ENCODE data around the gene MASP2. TPM values are rescaled to one million over a fixed set of nuclear protein-coding genes. Genes with fewer than 3 reads are reported as not detected.
"Not testable (repeated sequence)": the region's sequence is repeated elsewhere in the genome, so short reads cannot be mapped to it uniquely, and the experiment has no call there.

MASP2 gene
- total RNA-seq = under 1 TPM; 0.18 to 0.30 TPM
- 0.08 to 0.46 reads per million in 2 donors for total RNA-seq

- peak in 1 of 3 donors; percentile 6 for DNase-seq
Measured at GRCh38 chr1:11046625-11047365, at the start of gene MASP2. TSS of gene MASP2 (minus strand) at chr1:11047239. CDS start at chr1:11047207, 32 bp downstream.

GRCh38 chr1:11083784-11084183 lies 36.7 kb upstream of the MASP2 start:
- ATAC-seq = not testable (repeated sequence)

More at GRCh38 chr1:11046625-11047365, at the start of gene MASP2:
- H3K36me3 Mint-ChIP-seq (ENCODE audit: low read depth) = no peaks in the 10 kb centered on the region
- H3K4me1 Mint-ChIP-seq = peaks cover 2% of the 10 kb centered on the region
- no peak for ATAC-seq
- H3K27me3 Mint-ChIP-seq = no peaks in the 10 kb centered on the region
- no peaks in the 10 kb centered on the region for H3K9me3 ChIP-seq (ENCODE audit: control insufficient read depth, low read length, poor library complexity, severe bottlenecking)
- no peak within 1 kb of the TSS for H3K27ac Mint-ChIP-seq
- H3K4me3 Mint-ChIP-seq = no peak within 1 kb of the TSS

DNA sequence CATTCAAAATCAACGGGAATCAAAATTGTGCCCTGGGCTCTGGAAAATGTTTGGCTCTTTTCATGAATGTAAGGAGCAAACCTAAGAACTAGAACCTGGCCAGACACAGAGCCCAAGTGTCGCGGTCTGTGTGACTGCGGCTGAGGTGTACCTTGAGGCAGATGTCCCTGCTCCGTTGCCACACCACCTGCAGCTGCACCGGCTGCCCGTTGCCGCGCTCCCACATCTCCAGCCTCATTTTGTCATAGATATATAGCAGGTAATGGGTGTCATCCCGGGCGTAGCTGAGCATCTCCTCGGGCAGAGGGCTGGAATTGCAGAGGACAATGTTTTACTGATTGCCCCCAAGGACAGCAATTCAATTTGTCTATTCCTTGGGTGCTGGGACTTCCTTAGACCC lies 33.9 kb upstream of the MASP2 start:
- H3K9me3 ChIP-seq (ENCODE audit: control insufficient read depth, low read length, poor library complexity, severe bottlenecking) = no peaks in the 10 kb centered on the region
- no peak overlapping the region for H3K27ac Mint-ChIP-seq
- H3K4me1 Mint-ChIP-seq = no peaks in the 10 kb centered on the region
- ATAC-seq (no peak), DNase-seq (no peak)
- H3K4me3 Mint-ChIP-seq = no peak overlapping the region
- no peaks in the 10 kb centered on the region for H3K27me3 Mint-ChIP-seq
- peaks cover 4% of the 10 kb centered on the region for H3K36me3 Mint-ChIP-seq (ENCODE audit: low read depth)

More at GRCh38 chr1:11083784-11084183, 36.7 kb upstream of the MASP2 start:
- H3K36me3 Mint-ChIP-seq (ENCODE audit: low read depth); DNase-seq; H3K9me3 ChIP-seq (ENCODE audit: control insufficient read depth, low read length, poor library complexity, severe bottlenecking); H3K4me1 Mint-ChIP-seq; H3K27me3 Mint-ChIP-seq; H3K27ac Mint-ChIP-seq; H3K4me3 Mint-ChIP-seq: not testable (repeated sequence)

GRCh38 chr1:11078631-11079030 lies 31.6 kb upstream of the MASP2 start:
- peaks cover 4% of the 10 kb centered on the region for H3K36me3 Mint-ChIP-seq (ENCODE audit: low read depth)

DNA sequence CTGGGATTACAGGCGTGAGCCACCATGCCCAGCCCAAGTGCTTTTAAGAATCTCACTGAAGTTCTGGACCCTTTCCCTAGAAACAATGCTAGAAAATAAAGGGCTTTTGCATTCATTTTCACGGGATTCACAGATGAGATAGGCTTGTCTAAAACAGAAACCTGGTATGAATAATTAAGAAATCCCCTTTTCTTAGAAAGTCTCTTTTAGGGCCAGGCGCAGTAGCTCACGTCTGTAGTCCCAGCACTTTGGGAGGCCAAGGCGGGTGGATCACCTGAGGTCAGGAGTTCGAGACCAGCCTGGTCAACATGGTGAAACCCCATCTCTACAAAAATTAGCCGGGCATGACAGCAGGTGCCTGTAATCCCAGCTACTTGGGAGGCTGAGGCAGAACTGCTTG lies 26.4 kb upstream of the MASP2 start:
- not testable (repeated sequence) for H3K27ac Mint-ChIP-seq; H3K4me1 Mint-ChIP-seq; DNase-seq; H3K9me3 ChIP-seq (ENCODE audit: control insufficient read depth, low read length, poor library complexity, severe bottlenecking); H3K4me3 Mint-ChIP-seq; ATAC-seq; H3K27me3 Mint-ChIP-seq; H3K36me3 Mint-ChIP-seq (ENCODE audit: low read depth)

More at GRCh38 chr1:11078631-11079030, 31.6 kb upstream of the MASP2 start:
- Mint-ChIP-seq H3K4me1 (no peaks in the 10 kb centered on the region), H3K4me3 (no peak overlapping the region), H3K27me3 (no peaks in the 10 kb centered on the region), H3K27ac (no peak overlapping the region)
- DNase-seq = no peak
- ATAC-seq = no peak
- no peaks in the 10 kb centered on the region for H3K9me3 ChIP-seq (ENCODE audit: control insufficient read depth, low read length, poor library complexity, severe bottlenecking)

DNA sequence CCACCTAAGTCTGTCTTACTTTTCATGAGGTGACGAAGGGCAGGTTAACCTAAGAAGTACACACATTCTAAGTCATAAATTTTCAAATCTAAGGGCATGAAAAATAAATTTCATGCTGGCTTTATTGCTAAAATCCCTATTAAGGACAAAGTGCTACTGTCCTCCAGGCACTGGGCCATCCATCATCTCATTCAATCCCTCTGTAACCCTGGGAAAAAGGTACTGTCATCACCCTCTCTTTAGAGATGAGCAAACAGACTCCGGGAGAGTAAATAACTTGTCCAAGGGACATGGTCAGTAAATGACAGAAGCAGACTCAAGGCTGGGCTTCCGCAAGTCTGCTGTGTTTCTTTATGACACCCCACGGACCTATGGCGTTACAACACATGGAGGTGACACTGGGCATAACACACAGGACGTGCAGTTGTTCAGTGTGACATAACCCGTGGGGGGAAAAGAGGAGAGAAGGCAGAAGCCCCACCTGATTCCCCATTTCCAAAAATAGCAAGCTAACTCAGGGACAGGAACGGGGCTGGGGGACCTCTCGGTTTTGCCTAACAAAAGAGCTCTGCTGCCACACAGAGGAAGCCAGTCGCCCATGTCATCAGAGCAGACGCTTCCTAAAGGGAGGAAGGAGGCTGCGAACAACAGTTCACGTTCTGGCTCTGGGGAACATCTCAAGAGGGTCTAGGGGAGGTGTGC lies 25.3 kb upstream of the MASP2 start:
- peaks cover 5% of the 10 kb centered on the region for H3K4me1 Mint-ChIP-seq
- peaks cover 10% of the 10 kb centered on the region for H3K36me3 Mint-ChIP-seq (ENCODE audit: low read depth)
- H3K9me3 ChIP-seq (ENCODE audit: control insufficient read depth, low read length, poor library complexity, severe bottlenecking) = no peaks in the 10 kb centered on the region
- ATAC-seq (no peak), DNase-seq (no peak)
- H3K4me3 Mint-ChIP-seq = no peak overlapping the region
- H3K27ac Mint-ChIP-seq = peak overlapping the region; percentile 91
- H3K27me3 Mint-ChIP-seq = no peaks in the 10 kb centered on the region

GRCh38 chr1:11071463-11072215 lies 24.6 kb upstream of the MASP2 start:
- Mint-ChIP-seq H3K36me3 (ENCODE audit: low read depth) (peaks cover 10% of the 10 kb centered on the region), H3K4me3 (no peak overlapping the region), H3K27me3 (no peaks in the 10 kb centered on the region), H3K4me1 (peaks cover 5% of the 10 kb centered on the region), H3K27ac (peak overlapping the region; percentile 91)
- H3K9me3 ChIP-seq (ENCODE audit: control insufficient read depth, low read length, poor library complexity, severe bottlenecking) = no peaks in the 10 kb centered on the region
- no peak for ATAC-seq
- no peak for DNase-seq

GRCh38 chr1:11070876-11071275 lies 23.8 kb upstream of the MASP2 start:
- Mint-ChIP-seq H3K27ac (peak overlapping the region; percentile 91), H3K4me3 (no peak overlapping the region), H3K27me3 (no peaks in the 10 kb centered on the region), H3K4me1 (peaks cover 5% of the 10 kb centered on the region), H3K36me3 (ENCODE audit: low read depth) (peaks cover 10% of the 10 kb centered on the region)
- DNase-seq (no peak), ATAC-seq (no peak)
- no peaks in the 10 kb centered on the region for H3K9me3 ChIP-seq (ENCODE audit: control insufficient read depth, low read length, poor library complexity, severe bottlenecking)

GRCh38 chr1:11068600-11069473 lies 21.8 kb upstream of the MASP2 start:
- Mint-ChIP-seq H3K27me3 (no peaks in the 10 kb centered on the region), H3K27ac (no peak overlapping the region), H3K4me1 (peaks cover 5% of the 10 kb centered on the region), H3K36me3 (ENCODE audit: low read depth) (peaks cover 10% of the 10 kb centered on the region), H3K4me3 (no peak overlapping the region)
- H3K9me3 ChIP-seq (ENCODE audit: control insufficient read depth, low read length, poor library complexity, severe bottlenecking) = no peaks in the 10 kb centered on the region
- ATAC-seq (no peak), DNase-seq (no peak)

DNA sequence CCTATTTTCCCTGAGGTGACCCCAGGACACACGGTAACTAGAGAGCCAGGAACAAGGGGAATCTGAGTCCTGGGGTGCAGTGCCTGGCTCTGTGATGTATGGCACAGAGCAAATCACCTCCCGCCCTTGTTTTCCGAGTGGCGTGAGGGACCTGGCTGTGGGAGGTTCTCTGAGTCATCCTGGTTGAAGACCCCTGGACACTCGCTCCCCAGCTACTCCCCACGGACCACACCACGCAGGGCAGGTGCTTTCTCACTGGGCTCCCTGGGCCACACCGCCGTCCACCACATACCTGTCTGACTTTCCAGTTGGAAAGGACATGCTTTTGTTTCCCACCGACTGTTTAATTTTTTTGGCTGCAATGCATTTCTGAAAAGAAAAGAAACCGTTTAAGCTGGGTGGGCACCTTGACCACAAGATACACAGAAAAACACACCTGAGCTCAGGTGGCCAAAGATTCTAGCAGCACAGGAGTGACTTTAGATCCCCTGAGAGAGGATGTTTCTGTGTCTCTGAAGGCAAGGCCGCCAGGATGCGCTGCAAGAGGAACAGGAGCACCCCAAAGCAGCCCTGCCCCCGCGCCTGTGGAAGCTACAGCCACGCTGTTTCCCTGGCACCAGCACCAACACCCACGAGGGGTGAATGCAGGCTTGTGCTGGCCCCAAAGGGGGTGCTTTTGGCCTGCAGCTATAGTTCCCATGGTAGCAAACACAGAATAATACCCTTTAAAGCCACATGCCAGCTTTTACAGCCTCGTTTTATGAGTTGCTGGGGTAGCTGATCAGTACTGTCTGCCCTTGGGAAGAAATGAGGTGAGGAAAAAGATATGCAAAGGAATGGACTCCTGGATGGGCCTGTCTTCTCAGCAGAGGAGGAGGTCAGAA lies 20.9 kb upstream of the MASP2 start:
- H3K4me3 Mint-ChIP-seq = no peak overlapping the region
- H3K27me3 Mint-ChIP-seq = no peaks in the 10 kb centered on the region
- peaks cover 9% of the 10 kb centered on the region for H3K4me1 Mint-ChIP-seq
- no peaks in the 10 kb centered on the region for H3K9me3 ChIP-seq (ENCODE audit: control insufficient read depth, low read length, poor library complexity, severe bottlenecking)
- H3K27ac Mint-ChIP-seq = no peak overlapping the region
- peaks cover 10% of the 10 kb centered on the region for H3K36me3 Mint-ChIP-seq (ENCODE audit: low read depth)
- ATAC-seq (no peak), DNase-seq (no peak)

DNA sequence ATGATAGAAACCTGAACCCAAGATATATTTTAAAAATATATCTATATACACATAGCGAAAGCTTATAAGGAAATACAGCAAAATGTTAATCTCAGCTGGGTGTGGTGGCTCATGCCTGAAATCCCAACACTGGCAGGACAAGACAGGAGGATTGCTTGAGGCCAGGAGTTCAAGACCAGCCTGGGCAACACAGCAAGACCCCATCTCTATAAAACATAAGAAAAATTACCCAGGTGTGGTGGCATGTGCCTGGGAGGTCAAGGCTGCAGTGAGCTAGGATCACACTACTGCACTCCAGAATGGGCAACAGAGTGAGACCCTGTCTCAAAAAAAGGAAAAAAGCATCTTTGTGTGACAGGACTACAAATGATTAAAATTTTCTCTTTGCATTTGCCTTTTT lies 18.8 kb upstream of the MASP2 start:
- Mint-ChIP-seq H3K4me1 (peaks cover 7% of the 10 kb centered on the region), H3K27ac (no peak overlapping the region), H3K4me3 (no peak overlapping the region), H3K36me3 (ENCODE audit: low read depth) (peaks cover 2% of the 10 kb centered on the region), H3K27me3 (no peaks in the 10 kb centered on the region)
- no peak for ATAC-seq
- H3K9me3 ChIP-seq (ENCODE audit: control insufficient read depth, low read length, poor library complexity, severe bottlenecking) = no peaks in the 10 kb centered on the region
- no peak for DNase-seq

DNA sequence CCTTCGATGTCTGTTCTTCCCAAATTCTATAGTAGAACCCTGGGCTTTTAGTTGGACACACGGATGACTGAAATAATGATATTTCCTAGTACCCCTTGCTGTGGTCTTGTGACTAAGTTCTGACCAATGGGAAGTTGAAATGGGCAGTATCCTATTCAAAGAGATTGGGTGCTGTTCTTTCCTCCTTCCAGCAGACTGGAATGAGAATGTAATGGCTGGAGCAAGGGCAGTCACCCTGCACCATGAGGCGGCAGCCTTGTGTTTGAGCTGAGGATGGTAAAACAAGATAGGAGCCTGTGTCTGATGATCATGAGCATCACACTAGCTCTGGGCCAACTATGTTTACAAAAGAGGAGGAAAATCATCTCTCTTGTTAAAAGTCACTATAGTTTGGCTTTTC lies 17.9 kb upstream of the MASP2 start:
- DNase-seq (no peak), ATAC-seq (no peak)
- H3K27me3 Mint-ChIP-seq = no peaks in the 10 kb centered on the region
- H3K36me3 Mint-ChIP-seq (ENCODE audit: low read depth) = no peaks in the 10 kb centered on the region
- H3K4me3 Mint-ChIP-seq = no peak overlapping the region
- no peaks in the 10 kb centered on the region for H3K9me3 ChIP-seq (ENCODE audit: control insufficient read depth, low read length, poor library complexity, severe bottlenecking)
- H3K4me1 Mint-ChIP-seq = peaks cover 10% of the 10 kb centered on the region
- no peak overlapping the region for H3K27ac Mint-ChIP-seq

All from T-helper 17 cell (primary cell).